ENCODE measurements around the gene F8A1.
"Not testable (repeated sequence)": the region's sequence is repeated elsewhere in the genome, so short reads cannot be mapped to it uniquely, and the experiment has no call there.

The F8A1 gene

DNA sequence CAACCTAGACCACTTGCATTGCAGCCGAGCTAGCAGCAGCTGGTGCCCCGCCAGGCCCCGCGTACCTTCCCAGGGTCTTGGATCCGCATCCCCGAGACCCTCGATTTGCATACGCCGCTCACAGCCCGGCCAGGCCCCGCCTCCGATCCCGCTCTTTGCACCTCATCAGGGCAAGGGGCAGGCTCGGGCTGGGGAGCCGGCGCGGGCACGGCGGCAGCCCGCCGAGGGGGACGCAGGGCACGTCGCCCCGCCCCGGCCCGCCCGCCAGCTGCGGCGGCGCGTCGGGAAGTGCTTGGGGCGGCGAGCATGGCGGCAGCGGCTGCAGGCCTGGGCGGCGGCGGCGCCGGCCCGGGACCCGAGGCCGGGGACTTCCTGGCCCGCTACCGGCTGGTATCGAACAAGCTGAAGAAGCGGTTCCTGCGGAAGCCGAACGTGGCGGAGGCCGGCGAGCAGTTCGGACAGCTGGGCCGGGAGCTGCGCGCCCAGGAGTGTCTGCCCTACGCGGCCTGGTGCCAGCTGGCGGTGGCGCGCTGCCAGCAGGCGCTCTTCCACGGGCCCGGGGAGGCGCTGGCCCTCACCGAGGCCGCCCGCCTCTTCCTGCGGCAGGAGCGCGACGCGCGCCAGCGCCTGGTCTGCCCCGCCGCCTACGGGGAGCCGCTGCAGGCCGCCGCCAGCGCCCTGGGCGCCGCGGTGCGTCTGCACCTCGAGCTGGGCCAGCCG, at the start of gene F8A1:
F8A1 (plus strand) TSS at position 287 of the 720 bp plus-strand sequence; CDS start at position 307, 20 bp downstream.
- peak; percentile 51 to 64 for DNase-seq

DNA sequence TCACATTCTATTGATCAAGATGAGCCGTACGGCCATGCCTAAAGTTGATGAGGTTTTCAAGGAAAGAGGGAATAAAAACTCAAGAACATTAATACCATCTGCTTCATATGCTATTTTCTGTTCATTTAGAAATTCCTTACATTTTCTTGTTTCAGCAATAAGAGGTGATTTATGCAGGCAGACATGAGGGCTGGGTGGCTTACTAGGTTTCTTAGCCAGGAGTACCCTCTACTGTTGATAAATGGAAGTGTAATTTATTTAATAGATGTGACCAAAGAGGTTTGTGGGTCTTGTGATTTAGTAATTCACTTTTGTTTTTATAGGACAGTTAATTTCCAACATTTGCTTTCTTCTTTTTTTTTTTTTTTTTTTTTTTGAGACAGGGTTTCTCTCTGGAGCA, 45.3 kb upstream of the F8A1 start:
- no peak for DNase-seq

GRCh38 chrX:154850957-154851611, 35.1 kb upstream of the F8A1 start:
- no peak for DNase-seq

GRCh38 chrX:154855256-154855655, 30.9 kb upstream of the F8A1 start:
- no peak for DNase-seq

- DNase-seq = not testable (repeated sequence)
Observed at GRCh38 chrX:154868522-154868921, 17.6 kb upstream of the F8A1 start.

DNA sequence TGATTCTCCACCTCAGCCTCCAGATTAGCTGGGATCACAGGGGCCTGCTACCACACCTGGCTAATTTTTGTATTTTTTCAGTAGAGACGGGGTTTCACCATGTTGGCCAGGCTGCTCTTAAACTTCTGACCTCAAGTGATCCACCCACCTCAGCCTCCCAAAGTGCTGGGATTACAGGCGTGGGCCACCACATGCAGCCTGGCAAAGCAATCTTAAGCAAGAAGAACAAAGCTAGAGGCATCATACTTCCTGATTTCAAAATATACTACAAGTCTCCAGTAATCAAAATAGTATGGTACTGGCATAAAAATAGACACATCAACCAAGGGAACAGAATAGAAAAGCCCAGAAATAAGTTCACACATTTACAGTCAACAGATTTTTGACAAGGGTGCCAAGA, 12.8 kb upstream of the F8A1 start:
- no peak for DNase-seq

DNA sequence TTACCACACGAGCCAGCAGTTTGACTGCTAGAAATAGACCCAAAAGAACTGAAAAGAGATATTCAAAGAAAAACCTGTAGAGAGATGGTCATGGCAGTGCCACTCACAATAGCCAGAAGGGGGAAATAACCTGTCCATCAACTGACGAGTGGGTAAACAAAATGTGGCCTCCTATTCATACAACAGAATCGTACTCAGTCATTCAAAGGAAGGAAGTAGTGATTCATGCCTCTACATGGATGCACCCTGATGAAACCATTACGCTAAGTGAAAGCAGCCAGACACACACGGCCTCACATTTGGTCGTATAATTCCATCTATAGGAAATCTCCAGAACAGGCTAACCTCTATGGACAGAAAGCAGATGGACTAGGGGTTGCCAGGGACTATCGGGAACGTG, 2.1 kb upstream of the F8A1 start:
- DNase-seq = not testable (repeated sequence)

- DNase-seq = not testable (repeated sequence)
Observed at GRCh38 chrX:154885057-154885456, 1.1 kb upstream of the F8A1 start.

DNA sequence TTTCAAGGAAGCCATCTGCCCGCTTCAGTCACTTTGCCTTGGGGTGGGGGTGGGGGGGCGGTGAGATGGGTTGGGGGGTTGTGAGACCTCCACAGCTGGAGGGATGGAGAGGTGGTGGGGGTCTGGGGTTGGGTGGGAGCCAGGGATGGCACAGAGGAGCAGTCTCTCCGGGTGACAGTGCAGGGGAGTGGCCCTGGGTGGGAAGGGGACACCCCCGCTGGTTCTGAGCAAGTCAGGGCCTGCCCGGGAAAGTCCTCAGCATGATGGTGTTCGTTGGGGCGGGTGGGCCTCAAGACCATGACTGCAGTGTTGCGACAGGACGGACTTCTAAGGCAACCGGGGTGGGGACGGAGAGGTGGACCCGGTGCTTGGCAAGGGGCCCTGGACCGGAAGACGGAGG, 606 bp upstream of the F8A1 start:
- DNase-seq = peak in 1 of 2 donors; percentile 16

GRCh38 chrX:154886789-154887221, 650 bp downstream of the F8A1 start:
- not testable (repeated sequence) for DNase-seq

GRCh38 chrX:154890990-154891639, 5.0 kb downstream of the F8A1 start:
- DNase-seq = no peak

DNA sequence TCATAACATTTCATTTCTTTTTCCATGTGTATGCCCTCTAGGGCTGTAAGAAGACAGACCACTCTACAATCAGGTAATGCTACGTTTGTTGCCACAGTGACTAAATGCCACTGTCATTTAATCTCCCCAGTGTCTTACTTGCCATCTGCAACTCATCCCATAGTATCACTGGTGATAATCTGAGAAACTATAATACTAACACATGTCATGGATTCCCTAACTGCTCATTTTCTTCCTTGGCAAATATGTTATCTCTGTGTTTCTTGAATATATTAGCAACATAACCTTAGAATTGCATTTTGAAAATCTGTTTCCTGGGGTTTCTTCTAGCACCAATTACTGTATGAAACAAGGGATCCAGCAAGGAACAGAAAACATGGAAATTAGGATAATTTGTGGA, 6.1 kb downstream of the F8A1 start:
- no peak for DNase-seq

DNA sequence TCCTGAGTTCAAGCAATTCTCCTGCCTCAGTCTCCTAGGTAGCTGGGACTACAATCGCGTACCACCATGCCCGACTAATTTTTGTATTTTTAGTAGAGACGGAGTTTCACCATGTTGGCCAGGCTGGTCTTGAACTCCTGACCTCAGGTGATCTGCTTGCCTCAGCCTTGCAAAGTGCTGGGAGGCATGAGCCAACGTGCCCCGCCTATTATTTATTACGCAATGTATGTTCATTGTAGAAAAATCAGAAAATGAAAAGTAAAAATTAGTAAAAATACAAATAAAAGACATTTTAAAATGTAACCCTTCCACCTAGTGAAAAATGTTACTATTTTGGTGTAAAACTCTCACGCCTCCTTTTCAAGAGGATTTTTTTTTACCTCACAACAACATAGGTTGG, 14.2 kb downstream of the F8A1 start:
- DNase-seq = no peak

- DNase-seq = no peak
Observed at GRCh38 chrX:154902408-154902807, 16.3 kb downstream of the F8A1 start.

GRCh38 chrX:154908821-154909220, 22.7 kb downstream of the F8A1 start:
- no peak for DNase-seq

DNA sequence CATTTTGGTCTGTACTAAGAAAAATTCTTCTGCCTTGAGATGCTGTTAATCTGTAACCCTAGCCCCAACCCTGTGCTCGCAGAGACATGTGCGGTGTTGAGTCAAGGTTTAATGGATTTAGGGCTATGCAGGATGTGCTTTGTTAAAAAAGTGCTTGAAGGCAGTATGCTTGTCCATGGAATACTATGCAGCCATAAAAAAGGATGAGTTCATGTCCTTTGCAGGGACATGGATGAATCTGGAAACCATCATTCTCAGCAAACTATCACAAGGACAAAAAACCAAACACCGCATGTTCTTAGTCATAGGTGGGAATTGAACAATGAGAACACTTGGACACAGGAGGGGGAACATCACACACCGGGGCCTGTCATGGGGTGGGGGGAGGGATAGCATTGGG, 23.9 kb downstream of the F8A1 start:
- not testable (repeated sequence) for DNase-seq

DNA sequence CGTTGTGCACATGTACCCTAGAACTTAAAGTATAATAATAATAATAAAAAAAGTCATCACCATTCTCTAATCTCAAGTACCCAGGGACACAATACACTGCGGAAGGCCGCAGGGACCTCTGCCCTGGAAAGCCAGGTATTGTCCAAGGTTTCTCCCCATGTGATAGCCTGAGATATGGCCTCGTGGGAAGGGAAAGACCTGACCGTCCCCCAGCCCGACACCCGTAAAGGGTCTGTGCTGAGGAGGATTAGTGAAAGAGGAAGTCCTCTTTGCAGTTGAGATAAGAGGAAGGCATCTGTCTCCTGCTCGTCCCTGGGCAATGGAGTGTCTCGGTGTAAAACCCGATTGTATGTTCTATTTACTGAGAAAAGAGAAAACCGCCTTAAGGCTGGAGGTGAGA, 24.4 kb downstream of the F8A1 start:
- not testable (repeated sequence) for DNase-seq

GRCh38 chrX:154914052-154914451, 27.9 kb downstream of the F8A1 start:
- DNase-seq = no peak

DNA sequence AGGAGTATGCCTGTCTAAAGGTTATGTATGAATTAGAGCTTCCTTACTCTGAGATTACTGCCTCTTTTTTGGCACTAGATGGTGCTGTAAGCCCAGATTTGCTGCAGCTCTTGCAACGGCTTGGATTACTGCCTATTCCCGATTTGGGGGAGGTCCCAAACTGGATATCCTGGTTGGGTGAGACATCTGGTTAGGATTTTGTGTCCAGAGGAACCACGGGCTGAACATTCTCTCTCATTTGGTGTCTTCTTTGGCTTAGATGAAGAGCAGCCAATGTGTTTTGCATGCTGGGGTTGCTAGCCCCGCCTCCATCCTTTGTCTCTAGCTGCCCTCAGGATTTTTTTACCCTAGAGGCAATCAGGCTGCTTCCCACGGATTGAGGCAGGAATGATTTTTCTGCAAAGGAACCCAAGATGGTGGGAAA, 31.9 kb downstream of the F8A1 start:
- DNase-seq = peak; percentile 5 to 16

DNA sequence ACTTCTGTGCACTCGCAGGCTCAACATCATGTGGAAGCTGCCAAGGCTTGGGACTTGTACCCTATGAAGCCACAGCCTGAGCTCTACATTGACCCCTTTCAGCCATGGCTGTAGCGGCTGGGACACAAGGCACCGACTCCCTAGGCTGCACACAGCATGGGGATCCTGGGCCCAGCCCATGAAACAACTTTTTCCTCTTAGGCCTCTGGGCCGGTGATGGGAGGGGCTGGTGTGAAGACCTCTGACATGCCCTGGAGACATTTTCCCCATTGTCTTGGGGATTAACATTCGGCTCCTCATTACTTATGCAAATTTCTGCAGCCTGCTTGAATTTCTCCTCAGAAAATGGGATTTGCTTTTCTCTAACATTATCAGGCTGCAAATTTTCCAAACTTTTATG, 38.6 kb downstream of the F8A1 start:
- DNase-seq = not testable (repeated sequence)

All from stimulated activated CD4-positive, alpha-beta T cell treated with anti-CD3 and anti-CD28 coated beads, Interleukin-2, amount 100 ng/mL, for 24 hours (primary cell).